NCI-H1092 (cell line): ENCODE data around the gene FEM1B.

ENCODE experiments used
- DNase-seq: peaks from one replicate; lab custom pipeline; 2025; lab: John Stamatoyannopoulos, UW

The FEM1B gene

GRCh38 chr15:68326711-68327354, 49.3 kb downstream of the FEM1B start:
- DNase-seq, result no peak

GRCh38 chr15:68328443-68328842, 50.9 kb downstream of the FEM1B start:
- no peak for DNase-seq

- no peak for DNase-seq
Measured at GRCh38 chr15:68328964-68329363, 51.4 kb downstream of the FEM1B start.

GRCh38 chr15:68330416-68330815, 52.9 kb downstream of the FEM1B start:
- DNase-seq, result no peak

GRCh38 chr15:68330901-68331300, 53.4 kb downstream of the FEM1B start:
- no peak for DNase-seq

GRCh38 chr15:68332266-68332665, 54.7 kb downstream of the FEM1B start:
- DNase-seq, result no peak

GRCh38 chr15:68333775-68334470, 56.4 kb downstream of the FEM1B start:
- DNase-seq, result no peak

- DNase-seq, result no peak
Measured at GRCh38 chr15:68334661-68335124, 57.1 kb downstream of the FEM1B start.

GRCh38 chr15:68335251-68335650, 57.7 kb downstream of the FEM1B start:
- peak; percentile 55 for DNase-seq

GRCh38 chr15:68335655-68336054, 58.1 kb downstream of the FEM1B start:
- DNase-seq, result no peak

GRCh38 chr15:68336516-68336915, 59.0 kb downstream of the FEM1B start:
- no peak for DNase-seq

- DNase-seq, result no peak
Measured at GRCh38 chr15:68337826-68338225, 60.3 kb downstream of the FEM1B start.

GRCh38 chr15:68339481-68339880, 61.9 kb downstream of the FEM1B start:
- no peak for DNase-seq

GRCh38 chr15:68340726-68341671, 63.5 kb downstream of the FEM1B start:
- no peak for DNase-seq

- DNase-seq, result no peak
Measured at GRCh38 chr15:68341760-68342725, 64.5 kb downstream of the FEM1B start.

GRCh38 chr15:68343579-68344225, 66.2 kb downstream of the FEM1B start:
- DNase-seq, result no peak

GRCh38 chr15:68344600-68344999, 67.1 kb downstream of the FEM1B start:
- DNase-seq, result no peak
